Measurements from ENCODE around the gene LRP1B.

GRCh38 chr2:140481136-140481535, 1649.7 kb downstream of the LRP1B start:
- TF ChIP-seq CTCF (IDR thresholded peaks at IDR 0.05; ENCODE audit: low read length): no peak
- TF ChIP-seq EZH2 (IDR thresholded peaks at IDR 0.05; ENCODE audit: borderline replicate concordance, low read length): no peak
